GM11168 (cell line): ENCODE measurements around the gene RPL7A.
"Not testable (repeated sequence)": the region's sequence is repeated elsewhere in the genome, so short reads cannot be mapped to it uniquely, and the experiment has no call there.

Source experiments
- in situ Hi-C: fragments of 300-500 bp; cut with MboI; formaldehyde crosslinking; loops from one replicate; pipeline ENCODE4 v1.12.0; 2022; ENCODE audit warnings: low sequenced_read_pairs; ENCODE audit not compliant: unreplicated experiment

RPL7A gene

DNA sequence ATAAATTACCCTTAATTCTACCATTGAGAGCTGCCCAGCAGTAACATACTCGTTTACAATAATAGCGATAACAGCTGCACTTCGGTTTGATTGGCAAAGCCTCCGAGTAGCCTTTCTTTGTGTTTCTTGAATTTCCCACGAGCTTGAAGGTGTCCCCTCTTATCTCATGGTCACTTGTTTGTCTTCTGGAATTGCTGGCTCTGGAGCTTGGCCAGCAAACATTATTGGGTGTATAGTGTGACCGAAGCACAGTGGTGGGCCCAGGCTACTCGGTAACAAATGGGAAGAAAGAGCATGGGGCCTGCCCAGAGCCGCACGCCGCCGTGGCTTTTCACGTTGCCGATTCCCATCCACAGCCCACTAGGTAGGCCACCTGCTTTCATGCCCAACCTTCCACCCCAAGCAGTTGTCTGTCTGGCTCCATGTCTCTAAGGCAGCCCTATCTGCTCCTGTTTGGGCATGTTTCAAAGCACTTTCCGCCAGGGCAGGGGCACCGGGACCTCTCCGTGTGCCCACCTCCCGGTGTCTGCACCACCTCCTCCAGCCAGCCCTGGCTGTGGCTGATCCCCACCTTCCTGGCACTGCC is 36.8 kb downstream of the RPL7A start:
- in situ Hi-C loops = no loop called here

DNA sequence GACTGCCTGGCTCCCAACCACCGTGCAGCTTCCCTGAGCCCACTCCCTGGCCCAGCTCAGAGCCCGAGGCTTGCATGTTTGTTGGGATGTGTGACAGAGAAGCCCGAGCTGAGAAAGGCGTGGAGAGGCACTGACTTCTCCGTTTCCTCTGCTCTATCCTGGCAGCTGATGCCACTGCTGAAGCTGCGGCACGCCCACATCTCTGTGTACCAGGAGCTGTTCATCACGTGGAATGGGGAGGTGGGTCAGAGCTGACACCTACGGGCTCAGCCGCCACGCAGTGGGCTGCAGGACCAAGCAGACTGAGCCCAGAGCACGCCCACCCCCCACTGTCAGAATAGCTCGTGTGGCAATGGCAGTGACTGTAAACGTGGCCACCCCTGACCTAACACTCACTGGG is 37.4 kb downstream of the RPL7A start:
- in situ Hi-C loops = no loop called here

DNA sequence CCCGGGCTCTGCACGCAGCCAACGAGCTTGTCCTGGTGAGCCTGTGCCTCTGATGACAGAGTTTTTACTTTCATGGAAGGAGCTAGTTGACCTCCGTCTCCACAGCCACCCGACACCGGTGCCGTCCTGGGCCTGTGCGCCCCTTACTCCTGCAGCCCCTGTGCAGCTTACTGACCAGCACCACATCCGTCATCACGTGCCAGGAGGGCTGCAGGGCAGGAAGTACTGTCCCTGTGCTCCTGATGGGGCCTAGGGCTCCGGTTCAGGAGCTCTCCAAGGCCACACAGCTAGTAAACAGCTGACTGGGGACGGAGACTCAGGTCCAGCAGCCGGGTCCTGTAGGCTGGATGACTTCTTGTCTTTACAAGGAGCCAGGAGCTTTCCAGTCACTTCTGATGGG is 38.3 kb downstream of the RPL7A start:
- in situ Hi-C loops = no loop called here

DNA sequence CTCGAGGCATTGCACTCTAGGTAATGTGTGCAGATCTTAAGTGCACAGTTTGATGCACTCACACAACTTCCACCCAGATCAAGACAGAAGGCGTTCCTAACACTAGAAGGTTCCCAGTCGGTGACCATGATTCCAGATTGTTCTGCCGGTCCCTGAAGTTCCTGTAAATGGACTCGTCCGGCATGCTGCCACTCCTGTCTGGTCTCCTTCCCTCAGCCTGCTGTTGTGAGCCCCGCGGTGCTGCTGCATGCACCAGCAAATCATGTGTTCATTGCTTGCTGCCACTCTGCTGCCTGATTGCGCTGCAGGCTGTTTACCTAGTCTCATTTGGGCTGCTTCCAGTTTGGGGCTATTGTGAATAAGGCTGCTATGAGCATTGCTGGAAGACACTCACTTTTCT is 39.7 kb downstream of the RPL7A start:
- in situ Hi-C loops = no loop called here

DNA sequence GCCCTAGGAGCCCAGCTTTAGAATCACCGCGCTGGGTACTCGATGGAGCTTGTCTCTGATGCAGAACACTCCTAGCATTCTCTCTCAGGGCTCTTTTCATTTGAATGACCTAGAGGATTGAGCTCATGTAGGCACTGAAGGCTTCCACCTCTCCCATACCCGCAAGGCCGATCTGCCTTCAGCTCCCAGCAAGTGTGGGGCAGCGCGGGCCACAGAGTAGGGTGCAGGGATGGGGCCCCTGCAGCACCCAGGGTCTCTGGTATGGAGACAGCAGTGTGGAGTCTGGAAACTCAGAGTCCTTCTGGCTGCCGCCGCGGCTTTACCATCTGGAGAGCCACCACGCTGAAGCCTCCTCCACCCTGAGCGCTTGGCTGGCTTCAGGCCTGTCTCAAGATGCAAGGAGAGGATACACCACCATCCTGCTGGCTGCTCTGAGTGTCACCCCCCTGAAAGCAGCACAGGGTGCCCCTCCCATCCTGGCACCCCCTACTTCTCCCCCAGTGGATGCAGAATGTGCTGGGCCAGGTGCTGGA is 41.1 kb downstream of the RPL7A start:
- in situ Hi-C loops = no loop called here

DNA sequence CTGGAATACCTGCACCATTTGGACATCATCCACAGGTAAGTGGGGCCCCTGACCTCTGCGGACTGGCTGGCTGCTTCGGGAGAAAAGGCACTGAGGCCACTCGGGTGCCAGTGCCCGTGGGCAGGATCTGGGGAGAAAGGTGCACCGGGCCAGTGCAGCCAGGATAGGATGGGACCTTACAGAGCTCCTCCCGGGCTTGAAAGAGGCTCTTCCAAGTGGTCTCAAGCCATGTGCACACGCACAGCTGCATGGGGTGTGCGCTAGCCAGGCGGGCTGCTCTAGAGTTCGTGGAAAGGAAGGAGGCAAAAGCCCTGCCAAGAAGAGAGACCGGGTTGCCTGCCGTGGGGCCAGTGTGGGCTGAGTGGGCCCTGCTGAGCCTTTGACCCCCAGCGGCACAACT is 41.5 kb downstream of the RPL7A start:
- in situ Hi-C loops = no loop called here

DNA sequence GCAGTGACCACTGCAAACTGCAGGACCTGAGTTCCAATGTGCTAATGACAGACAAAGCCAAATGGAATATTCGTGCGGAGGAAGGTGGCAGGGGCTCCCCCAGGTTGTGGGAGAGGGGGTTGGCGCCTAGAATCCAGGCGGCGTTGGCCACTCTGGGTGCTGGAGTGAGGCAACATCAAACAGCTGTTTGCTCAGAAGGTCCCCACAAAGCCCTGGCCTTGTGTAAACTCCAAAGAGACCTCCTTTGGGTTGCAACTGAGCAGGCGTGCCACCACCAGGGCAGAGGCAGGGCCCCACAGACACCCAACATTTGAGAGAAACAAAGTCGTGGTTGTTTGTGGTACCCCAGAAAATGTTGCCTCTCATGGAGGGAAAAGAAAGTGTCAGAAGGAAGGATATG is 42.7 kb downstream of the RPL7A start:
- in situ Hi-C loops = no loop called here

DNA sequence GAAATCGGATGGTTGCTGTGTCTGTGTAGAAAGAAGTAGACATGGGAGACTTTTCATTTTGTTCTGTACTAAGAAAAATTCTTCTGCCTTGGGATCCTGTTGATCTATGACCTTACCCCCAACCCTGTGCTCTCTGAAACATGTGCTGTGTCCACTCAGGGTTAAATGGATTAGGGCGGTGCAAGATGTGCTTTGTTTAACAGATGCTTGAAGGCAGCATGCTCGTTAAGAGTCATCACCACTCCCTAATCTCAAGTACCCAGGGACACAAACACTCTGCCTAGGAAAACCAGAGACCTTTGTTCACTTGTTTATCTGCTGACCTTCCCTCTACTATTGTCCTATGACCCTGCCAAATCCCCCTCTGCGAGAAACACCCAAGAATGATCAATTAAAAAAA is 43.4 kb downstream of the RPL7A start:
- in situ Hi-C loops = not testable (repeated sequence)

DNA sequence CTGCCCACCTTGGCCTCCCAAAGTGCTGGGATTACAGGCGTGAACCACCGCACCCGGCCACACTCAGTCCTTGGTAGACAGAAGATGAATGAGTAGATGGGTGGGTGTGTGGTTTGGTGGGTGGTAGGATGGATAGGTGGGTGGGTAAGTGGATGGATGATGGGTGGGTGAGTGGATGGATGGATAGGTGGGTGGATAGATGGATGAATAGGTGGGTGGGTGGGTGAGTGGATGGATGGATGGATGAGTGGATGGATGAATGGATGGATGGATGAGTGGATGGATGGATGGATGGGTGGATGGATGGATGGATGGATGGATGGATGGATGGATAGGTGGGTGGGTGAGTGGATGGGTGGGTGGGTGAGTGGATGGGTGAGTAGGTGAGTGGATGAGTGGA is 44.3 kb downstream of the RPL7A start:
- in situ Hi-C loops = not testable (repeated sequence)

DNA sequence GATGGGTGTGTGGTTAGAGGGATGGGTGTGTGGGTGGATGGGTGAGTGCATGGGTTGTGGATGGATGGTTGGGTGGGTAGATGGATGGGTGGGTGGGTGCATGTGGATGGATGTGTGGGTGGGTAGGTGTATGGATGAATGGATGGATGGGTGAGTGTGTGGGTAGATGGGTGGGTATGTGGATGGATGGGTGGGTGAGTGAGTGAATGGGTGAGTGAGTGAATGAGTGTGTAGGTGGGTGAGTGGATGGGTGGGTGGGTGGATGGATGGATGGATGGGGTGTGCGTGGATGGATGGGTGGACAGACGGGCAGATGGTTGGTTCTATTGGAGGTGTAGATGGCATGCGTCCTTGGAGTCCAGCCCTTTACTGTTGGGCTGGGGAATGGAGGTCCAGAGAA is 45.4 kb downstream of the RPL7A start:
- in situ Hi-C loops = no loop called here

DNA sequence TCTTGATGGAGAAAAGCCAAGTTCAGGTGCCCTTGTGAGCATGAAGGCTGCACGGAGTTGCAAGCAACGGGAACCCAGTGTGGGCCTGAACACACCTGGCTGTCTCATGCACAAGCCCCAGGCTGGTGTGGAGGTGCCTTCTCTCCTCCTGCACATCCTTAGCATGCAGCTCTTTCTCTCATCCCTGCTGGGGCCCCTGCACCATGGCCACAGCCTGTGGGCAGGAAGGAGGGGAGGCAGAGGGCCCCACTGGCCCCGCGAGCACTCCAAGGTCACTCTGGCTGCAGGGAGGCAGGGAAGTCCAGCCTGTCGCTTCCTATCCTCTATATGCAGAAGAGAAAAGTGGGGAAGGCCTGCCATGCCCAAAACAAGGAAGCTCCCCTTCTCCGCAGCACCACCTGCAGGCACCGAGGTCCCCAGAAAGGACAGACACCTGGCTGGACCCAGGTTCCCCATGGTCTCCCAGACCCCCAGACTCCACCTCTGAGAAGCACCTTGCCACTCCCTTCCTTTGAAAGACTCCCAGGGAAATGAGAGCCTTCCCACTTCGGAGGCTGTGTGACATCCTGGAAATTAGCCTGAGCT is 46.8 kb downstream of the RPL7A start:
- in situ Hi-C loops = no loop called here

DNA sequence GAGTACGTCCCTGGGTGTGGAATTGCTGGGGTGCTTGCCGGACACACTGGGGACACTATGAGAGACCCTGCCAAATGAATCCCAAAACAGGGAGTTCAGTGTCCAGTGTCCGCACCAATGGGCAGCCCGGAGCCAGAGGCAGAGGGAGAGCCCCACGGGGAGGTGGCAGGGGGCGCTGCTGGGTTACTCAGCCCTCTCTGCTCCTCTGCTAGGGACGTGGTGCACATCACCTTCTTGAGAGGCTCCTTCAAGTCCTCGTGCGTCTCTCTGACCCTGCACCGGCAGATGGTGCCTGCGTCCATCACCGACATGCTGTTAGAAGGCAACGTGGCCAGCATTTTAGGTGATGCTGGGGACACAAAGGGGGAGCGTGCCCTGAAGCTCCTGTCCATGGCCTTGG is 48.9 kb downstream of the RPL7A start:
- in situ Hi-C loops = no loop called here

DNA sequence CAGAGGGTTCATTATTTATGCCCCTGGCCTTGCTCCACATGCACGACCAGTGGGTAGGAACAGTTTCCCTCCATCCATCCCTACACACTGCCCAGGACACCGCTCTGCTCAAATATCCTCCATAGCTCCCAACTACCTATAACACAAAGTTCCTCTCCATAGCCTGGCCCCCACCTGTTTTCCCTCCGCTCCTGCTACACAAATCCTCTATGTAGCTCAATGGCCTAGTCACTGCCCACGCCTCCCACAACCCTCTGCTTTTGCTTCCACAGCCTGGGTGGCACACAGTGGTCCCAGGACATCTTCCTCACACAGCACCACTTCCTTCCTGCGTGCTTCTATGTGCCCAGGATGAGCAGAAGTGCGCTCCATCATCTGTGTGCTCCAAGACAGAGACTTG is 49.4 kb downstream of the RPL7A start:
- in situ Hi-C loops = no loop called here

DNA sequence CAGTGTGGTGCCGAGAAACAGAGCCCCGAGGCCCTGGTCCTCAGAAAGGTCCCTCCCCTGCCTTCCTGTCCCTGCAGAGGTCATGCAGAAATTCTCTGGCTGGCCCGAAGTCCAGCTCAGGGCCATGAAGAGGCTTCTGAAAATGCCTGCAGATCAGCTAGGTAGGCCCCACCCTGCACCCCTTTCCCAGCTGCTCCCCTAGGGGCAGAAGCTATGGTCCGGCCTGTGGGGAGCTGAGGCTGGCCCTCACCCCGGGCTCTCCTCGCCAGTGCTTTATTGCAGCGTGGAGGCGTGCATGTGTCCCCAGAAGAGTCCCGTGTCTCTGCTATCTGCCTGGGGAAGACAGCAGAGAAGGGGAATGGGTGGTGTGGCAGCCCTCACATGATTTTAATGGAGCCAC is 49.9 kb downstream of the RPL7A start:
- in situ Hi-C loops = no loop called here

DNA sequence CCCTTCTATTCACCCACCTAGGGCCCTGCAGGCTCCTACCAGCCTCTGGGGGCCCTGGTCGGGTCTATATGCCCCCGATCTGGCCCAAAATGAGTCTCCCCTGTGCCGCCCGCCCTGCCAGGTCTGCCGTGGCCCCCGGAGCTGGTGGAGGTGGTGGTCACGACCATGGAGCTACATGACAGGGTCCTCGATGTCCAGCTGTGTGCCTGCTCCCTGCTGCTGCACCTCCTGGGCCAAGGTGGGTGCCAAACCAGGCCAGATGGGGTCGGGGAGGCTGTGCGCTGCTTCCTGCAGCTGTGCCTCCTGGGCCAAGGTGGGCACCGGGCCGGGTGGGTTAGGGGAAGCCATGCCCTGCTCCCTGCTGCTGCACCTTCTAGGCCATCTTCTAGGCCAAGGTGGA is 52.3 kb downstream of the RPL7A start:
- in situ Hi-C loops = no loop called here
